Sigmoid colon (tissue), 4 donors: Measurements from ENCODE around the gene SGCD.

Experiments used
- CTCF ChIP-seq, 4 experiments: fragments of 450-650 bp in 3 of 4; fragments of 200-600 bp in 1 of 4; IDR thresholded peaks; one replicate each; pipeline ENCODE4 v1.5.1; 2016 to 2019; ENCODE audit warnings: antibody characterized with exemption in 4 of 4, mild to moderate bottlenecking in 3 of 4, moderate library complexity in 2 of 4
- POLR2A ChIP-seq, 2 donors: fragments of 450-650 bp; IDR thresholded peaks; one replicate each; pipeline ENCODE4 v1.6.1; 2016; ENCODE audit warnings: antibody characterized with exemption in 2 of 2, mild to moderate bottlenecking in 2 of 2, moderate library complexity in 2 of 2
- POLR2AphosphoS5 ChIP-seq, 4 donors: sonication (generic); formaldehyde crosslinking; IDR thresholded peaks; one replicate each; pipeline ENCODE4 v1.6.1; 2017; ENCODE audit warnings: antibody characterized with exemption in 4 of 4

GRCh38 chr5:156695774-156696173, 368.8 kb downstream of the SGCD start:
- TF ChIP-seq POLR2AphosphoS5 (IDR thresholded peaks at IDR 0.05) = no peak
- no peak for TF ChIP-seq CTCF (IDR thresholded peaks at IDR 0.05)
- no peak for TF ChIP-seq POLR2A (IDR thresholded peaks at IDR 0.05)
